Stromal cell of bone marrow (primary cell): ENCODE measurements around the gene LTB.

Source experiments
- DNase-seq: peaks from one replicate; pipeline ENCODE4 v3.0.0-alpha.2; 2012; ENCODE audit warnings: low read depth

The LTB gene

GRCh38 chr6:31576897-31577578 lies 5.2 kb downstream of the LTB start:
- no peak for DNase-seq

GRCh38 chr6:31575952-31576685 lies 6.1 kb downstream of the LTB start:
- no peak for DNase-seq

- no peak for DNase-seq
These were observed 6.8 kb downstream of the LTB start, which contains the start of gene TNF for GRCh38 chr6:31575335-31575901. Gene TNF (plus strand): TSS chr6:31575565. CDS start chr6:31575742, 177 bp downstream.

- no peak for DNase-seq
These were observed 7.8 kb downstream of the LTB start for GRCh38 chr6:31574106-31575061.

- DNase-seq = no peak
These were observed 8.8 kb downstream of the LTB start for GRCh38 chr6:31573239-31574105.

- no peak for DNase-seq
These were observed 9.9 kb downstream of the LTB start, which contains the start of gene LTA for GRCh38 chr6:31572041-31572911. Gene LTA (plus strand): TSS chr6:31572289. CDS start chr6:31572743, 454 bp downstream.

- DNase-seq = no peak
These were observed 12.2 kb downstream of the LTB start for GRCh38 chr6:31569861-31570536.

- no peak for DNase-seq
These were observed 13.7 kb downstream of the LTB start for GRCh38 chr6:31568537-31568961.

GRCh38 chr6:31567531-31568370 lies 14.5 kb downstream of the LTB start:
- no peak for DNase-seq

GRCh38 chr6:31560697-31561058 lies 21.5 kb downstream of the LTB start:
- DNase-seq = no peak

GRCh38 chr6:31559958-31560696 lies 22.1 kb downstream of the LTB start:
- no peak for DNase-seq

GRCh38 chr6:31559606-31559957 lies 22.6 kb downstream of the LTB start:
- DNase-seq = no peak

GRCh38 chr6:31558631-31559500 lies 23.4 kb downstream of the LTB start:
- no peak for DNase-seq

GRCh38 chr6:31558318-31558625 lies 24.0 kb downstream of the LTB start:
- no peak for DNase-seq

- no peak for DNase-seq
These were observed 24.5 kb downstream of the LTB start for GRCh38 chr6:31557443-31558317.

GRCh38 chr6:31556307-31556706 lies 25.9 kb downstream of the LTB start:
- DNase-seq = no peak
